ENCODE results near the gene EARS2. TPM values are rescaled to one million over a fixed set of nuclear protein-coding genes. Genes with fewer than 3 reads are reported as not detected.
"Not testable (repeated sequence)": the region's sequence is repeated elsewhere in the genome, so short reads cannot be mapped to it uniquely, and the experiment has no call there.

Gene EARS2
- total RNA-seq, 1 experiment from 2014 or later = 34.9 TPM

DNA sequence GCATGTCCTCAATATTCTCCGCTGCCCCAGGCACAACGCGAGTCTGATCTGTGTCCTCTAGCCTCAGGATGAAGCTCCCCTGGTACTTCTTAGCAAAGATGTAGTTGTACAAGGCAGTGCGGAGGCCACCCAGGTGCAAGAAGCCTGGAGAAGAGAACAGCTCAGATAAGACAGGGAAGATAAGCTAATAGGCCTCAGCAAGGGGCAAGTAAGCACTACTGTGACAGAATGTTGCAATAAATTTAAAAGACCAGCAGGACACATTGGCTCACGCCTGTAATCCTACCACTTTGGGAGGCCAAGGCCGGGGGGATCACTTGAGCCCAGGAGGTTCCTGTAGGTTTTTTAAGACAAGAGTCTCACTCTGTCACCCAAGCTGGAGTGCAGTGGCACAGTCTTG lies 5.0 kb downstream of the EARS2 start:
- CTCF ChIA-PET = interaction anchor here (0.6 kb wide), 1 partner anchor 37 kb away, joined by 13 read pairs; no protein-coding TSS in a partner anchor
- Histone ChIP-seq H3F3A (ENCODE audit: insufficient read depth, low read depth) (peaks cover 13% of the 10 kb centered on the region; the same call in 1 of the 2 replicates), H2AFZ (no peak overlapping the region), H3K27ac (no peak overlapping the region), H3K4me3 (no peak overlapping the region), H4K20me1 (ENCODE audit: insufficient read depth) (no peaks in the 10 kb centered on the region), H3K79me2 (ENCODE audit: low read depth) (peaks cover 18% of the 10 kb centered on the region), H3K9me3 (ENCODE audit: insufficient read depth, low read depth) (no peaks in the 10 kb centered on the region), H3K27me3 (ENCODE audit: insufficient read depth, low read depth) (no peaks in the 10 kb centered on the region), H3K4me2 (no peak overlapping the region), H3K36me3 (ENCODE audit: low read depth) (peaks cover 19% of the 10 kb centered on the region), H3K4me1 (replicated peaks; ENCODE audit: insufficient read depth) (0 out of 2 replicates have a peak, but pooled peaks cover 14% of the 10 kb centered on the region), H3K9me2 (ENCODE audit: insufficient read depth) (no peaks in the 10 kb centered on the region)
- BruUV-seq (replicated peaks) = no TSS peak
- TF ChIP-seq, protein P1, sequence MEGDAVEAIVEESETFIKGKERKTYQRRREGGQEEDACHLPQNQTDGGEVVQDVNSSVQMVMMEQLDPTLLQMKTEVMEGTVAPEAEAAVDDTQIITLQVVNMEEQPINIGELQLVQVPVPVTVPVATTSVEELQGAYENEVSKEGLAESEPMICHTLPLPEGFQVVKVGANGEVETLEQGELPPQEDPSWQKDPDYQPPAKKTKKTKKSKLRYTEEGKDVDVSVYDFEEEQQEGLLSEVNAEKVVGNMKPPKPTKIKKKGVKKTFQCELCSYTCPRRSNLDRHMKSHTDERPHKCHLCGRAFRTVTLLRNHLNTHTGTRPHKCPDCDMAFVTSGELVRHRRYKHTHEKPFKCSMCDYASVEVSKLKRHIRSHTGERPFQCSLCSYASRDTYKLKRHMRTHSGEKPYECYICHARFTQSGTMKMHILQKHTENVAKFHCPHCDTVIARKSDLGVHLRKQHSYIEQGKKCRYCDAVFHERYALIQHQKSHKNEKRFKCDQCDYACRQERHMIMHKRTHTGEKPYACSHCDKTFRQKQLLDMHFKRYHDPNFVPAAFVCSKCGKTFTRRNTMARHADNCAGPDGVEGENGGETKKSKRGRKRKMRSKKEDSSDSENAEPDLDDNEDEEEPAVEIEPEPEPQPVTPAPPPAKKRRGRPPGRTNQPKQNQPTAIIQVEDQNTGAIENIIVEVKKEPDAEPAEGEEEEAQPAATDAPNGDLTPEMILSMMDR (conservative IDR thresholded peaks at IDR 0.05) = no peak
- no peak for TF ChIP-seq EZH2 (IDR thresholded peaks at IDR 0.05; ENCODE audit: low read depth)
- no peak for DNase-seq
- POLR2A ChIA-PET (ENCODE audit: unreplicated experiment) = no interaction called here
- intact Hi-C loops (cut with micrococcal nuclease; ENCODE audit: unreplicated experiment) = no loop called here

DNA sequence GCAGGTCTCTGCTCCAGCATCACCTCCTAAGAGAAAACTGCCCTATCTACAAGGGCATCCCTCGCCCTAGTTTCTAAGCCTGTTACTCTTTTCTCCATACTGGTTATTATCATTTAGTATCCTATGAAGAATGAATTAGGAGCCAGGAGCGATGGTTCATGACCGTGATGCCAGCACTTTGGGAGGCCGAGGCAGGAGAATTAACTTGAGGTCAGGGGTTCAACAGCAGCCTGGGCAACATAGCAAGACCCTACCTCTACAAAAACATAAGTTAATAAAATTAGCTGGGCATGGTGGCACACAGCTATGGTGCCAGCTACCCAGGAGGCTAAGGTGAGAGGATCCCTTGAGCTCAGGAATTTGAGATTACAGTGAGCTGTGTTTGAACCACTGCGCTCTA lies 7.2 kb downstream of the EARS2 start:
- peaks cover 27% of the 10 kb centered on the region for H3K36me3 ChIP-seq (ENCODE audit: low read depth)
- H3K27me3 ChIP-seq (ENCODE audit: insufficient read depth, low read depth) = no peaks in the 10 kb centered on the region
- H3K9me3 ChIP-seq (ENCODE audit: insufficient read depth, low read depth) = no peaks in the 10 kb centered on the region
- no peaks in the 10 kb centered on the region for H4K20me1 ChIP-seq (ENCODE audit: insufficient read depth)
- H3K4me1 ChIP-seq (replicated peaks; ENCODE audit: insufficient read depth) = no peaks in the 10 kb centered on the region
- no peak overlapping the region for H3K4me2 ChIP-seq
- no peaks in the 10 kb centered on the region for H3F3A ChIP-seq (ENCODE audit: insufficient read depth, low read depth)
- no TSS peak for BruUV-seq (replicated peaks)
- ChIA-PET POLR2A (ENCODE audit: unreplicated experiment) (no interaction called here), CTCF (no interaction called here)
- no peaks in the 10 kb centered on the region for H3K9me2 ChIP-seq (ENCODE audit: insufficient read depth)
- no peak overlapping the region for H3K4me3 ChIP-seq
- no peak for TF ChIP-seq EZH2 (IDR thresholded peaks at IDR 0.05; ENCODE audit: low read depth)
- TF ChIP-seq, protein P1 (conservative IDR thresholded peaks at IDR 0.05) = no peak
- no peaks in the 10 kb centered on the region for H3K79me2 ChIP-seq (ENCODE audit: low read depth)
- DNase-seq = no peak
- intact Hi-C loops (cut with micrococcal nuclease; ENCODE audit: unreplicated experiment) = no loop called here
- H2AFZ ChIP-seq = no peak overlapping the region
- H3K27ac ChIP-seq = no peak overlapping the region

DNA sequence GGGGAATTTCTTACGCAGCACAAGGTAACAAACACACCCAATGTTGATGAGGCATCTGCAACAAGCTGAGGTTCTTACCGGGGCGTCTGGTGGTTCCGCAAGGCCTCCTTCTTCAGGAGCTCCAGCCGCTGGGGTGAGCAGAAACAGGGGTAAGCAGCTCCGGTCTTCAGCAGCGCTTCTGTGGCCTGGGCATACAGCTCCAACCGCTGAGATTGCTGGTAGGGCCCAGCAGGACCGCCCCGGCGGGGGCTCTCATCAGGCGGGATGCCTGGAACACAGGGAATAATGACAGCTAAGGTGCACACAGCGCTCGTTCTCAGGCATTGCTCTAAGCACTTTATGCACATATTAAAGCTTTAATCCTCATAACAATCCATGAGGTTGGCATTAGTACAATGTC lies 12.7 kb downstream of the EARS2 start:
- no peak for DNase-seq
- CTCF ChIA-PET = no interaction called here
- peaks cover 24% of the 10 kb centered on the region for H3K36me3 ChIP-seq (ENCODE audit: low read depth)

DNA sequence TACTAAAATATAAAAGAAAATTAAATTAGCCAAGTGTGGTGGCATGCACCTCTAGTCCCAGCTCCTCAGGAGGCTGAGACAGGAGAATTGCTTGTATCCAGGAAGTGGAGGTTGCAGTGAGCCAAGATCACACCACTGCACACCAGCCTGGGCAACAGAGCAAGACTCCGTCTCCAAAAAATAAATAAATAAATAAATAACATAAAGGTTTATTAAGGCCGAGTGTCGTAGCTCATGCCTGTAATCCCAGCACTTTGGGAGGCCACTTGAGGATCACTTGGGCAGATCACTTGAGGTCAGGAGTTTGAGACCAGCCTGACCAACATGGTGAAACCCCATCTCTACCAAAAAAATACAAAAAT lies 16.4 kb downstream of the EARS2 start:
- H3K9me3 ChIP-seq (ENCODE audit: insufficient read depth, low read depth); intact Hi-C loops (cut with micrococcal nuclease; ENCODE audit: unreplicated experiment); H2AFZ ChIP-seq; H3F3A ChIP-seq (ENCODE audit: insufficient read depth, low read depth); H3K27me3 ChIP-seq (ENCODE audit: insufficient read depth, low read depth); H4K20me1 ChIP-seq (ENCODE audit: insufficient read depth); H3K27ac ChIP-seq; H3K9me2 ChIP-seq (ENCODE audit: insufficient read depth); H3K4me2 ChIP-seq; H3K79me2 ChIP-seq (ENCODE audit: low read depth); H3K4me3 ChIP-seq; DNase-seq; BruUV-seq (replicated peaks): not testable (repeated sequence)
- Histone ChIP-seq H3K36me3 (ENCODE audit: low read depth) (peaks cover 14% of the 10 kb centered on the region), H3K4me1 (replicated peaks; ENCODE audit: insufficient read depth) (peaks cover 18% of the 10 kb centered on the region)
- CTCF ChIA-PET = interaction anchor here (1.2 kb wide), 1 partner anchor 56 kb away, joined by 8 read pairs; no protein-coding TSS in a partner anchor
- POLR2A ChIA-PET (ENCODE audit: unreplicated experiment) = interaction anchor here (0.7 kb wide), 1 partner anchor 1210 kb away, joined by 4 read pairs; no protein-coding TSS in a partner anchor

More for the DNA sequence above, 12.7 kb downstream of the EARS2 start:
- no peaks in the 10 kb centered on the region for H3F3A ChIP-seq (ENCODE audit: insufficient read depth, low read depth)
- H3K9me2 ChIP-seq (ENCODE audit: insufficient read depth) = no peaks in the 10 kb centered on the region
- no peak overlapping the region for H2AFZ ChIP-seq
- H3K4me2 ChIP-seq = no peak overlapping the region
- H3K27me3 ChIP-seq (ENCODE audit: insufficient read depth, low read depth) = no peaks in the 10 kb centered on the region
- H3K79me2 ChIP-seq (ENCODE audit: low read depth) = no peaks in the 10 kb centered on the region
- H4K20me1 ChIP-seq (ENCODE audit: insufficient read depth) = no peaks in the 10 kb centered on the region
- BruUV-seq (replicated peaks) = no TSS peak
- H3K4me3 ChIP-seq = no peak overlapping the region
- peaks cover 6% of the 10 kb centered on the region for H3K4me1 ChIP-seq (replicated peaks; ENCODE audit: insufficient read depth)
- POLR2A ChIA-PET (ENCODE audit: unreplicated experiment) = no interaction called here
- H3K27ac ChIP-seq = no peak overlapping the region
- intact Hi-C loops (cut with micrococcal nuclease; ENCODE audit: unreplicated experiment) = no loop called here
- H3K9me3 ChIP-seq (ENCODE audit: insufficient read depth, low read depth) = no peaks in the 10 kb centered on the region
- no peak for TF ChIP-seq EZH2 (IDR thresholded peaks at IDR 0.05; ENCODE audit: low read depth)
- TF ChIP-seq, protein P1 (conservative IDR thresholded peaks at IDR 0.05) = no peak
